H1 (cell line): ENCODE data around the gene TNPO2. TPM values are rescaled to one million over a fixed set of nuclear protein-coding genes. Genes with fewer than 3 reads are reported as not detected.
A peak's percentile ranks its signal among the peaks of the same experiment; 100 is the strongest.

Source experiments
- CTCF ChIA-PET: fragments of 300-600 bp; sonication (Branson Sonifier 250); formaldehyde crosslinking; loops from one replicate; lab custom pipeline; 2021; ENCODE audit not compliant: partially characterized antibody; lab: Charles Lee
- POLR2A ChIA-PET: fragments of 300-600 bp; sonication (Branson Sonifier 250); formaldehyde crosslinking; loops from one replicate; lab custom pipeline; 2021; ENCODE audit warnings: inconsistent platforms; ENCODE audit not compliant: partially characterized antibody; lab: Charles Lee
- DNase-seq, 2 experiments: peaks; one replicate each; pipeline versions ENCODE4 v3.0.0 to v3.0.0-alpha.2; 2010 to 2022; ENCODE audit warnings: low spot score in 2 of 2, low read depth in 1 of 2, mixed read lengths in 1 of 2
- FAIRE-seq: peaks from 2 replicates; lab custom pipeline; 2011; peaks lifted over from hg19 to GRCh38; lab: Jason Lieb, UNC
- H2AFZ ChIP-seq: 2 replicates; pipeline ENCODE4 v1.8.1; 2012; ENCODE audit warnings: low read length, inconsistent platforms
- H2AK5ac ChIP-seq: 2 replicates; pipeline ENCODE4 v1.6.1; 2013; ENCODE audit warnings: low read depth, low read length
- H2BK120ac ChIP-seq: replicated peaks from 2 replicates; pipeline ENCODE3; 2013; ENCODE audit warnings: low read depth, low read length, inconsistent platforms
- H2BK12ac ChIP-seq: 2 replicates; pipeline ENCODE4 v1.6.1; 2013; ENCODE audit warnings: low read depth, low read length
- H2BK15ac ChIP-seq: 2 replicates; pipeline ENCODE4 v1.6.1; 2013; ENCODE audit warnings: low read length
- H2BK20ac ChIP-seq: 2 replicates; pipeline ENCODE4 v1.6.1; 2013; ENCODE audit warnings: low read length
- H2BK5ac ChIP-seq: 2 replicates; pipeline ENCODE4 v1.6.1; 2013; ENCODE audit warnings: low read depth, low read length
- H3K14ac ChIP-seq: 2 replicates; pipeline ENCODE4 v1.6.1; 2013; ENCODE audit warnings: inconsistent platforms; ENCODE audit not compliant: insufficient read length
- H3K18ac ChIP-seq: 2 replicates; pipeline ENCODE4 v1.6.1; 2013; ENCODE audit warnings: low read length; ENCODE audit errors: extremely low read depth
- H3K23ac ChIP-seq: 2 replicates; pipeline ENCODE4 v1.6.1; 2013; ENCODE audit warnings: inconsistent platforms; ENCODE audit not compliant: insufficient read length
- H3K23me2 ChIP-seq: 2 replicates; pipeline ENCODE4 v1.6.1; 2013; ENCODE audit warnings: low read depth, low read length
- H3K27ac ChIP-seq: 2 replicates; pipeline ENCODE4 v1.6.1; 2011; ENCODE audit warnings: low read depth, low read length, inconsistent platforms
- H3K27me3 ChIP-seq, 4 experiments: replicated peaks in 1 of 4; 1 replicate in 1 of 4; 2 replicates in 3 of 4; pipeline versions ENCODE4 v1.6.1 to v1.8.1; 2011 to 2013; ENCODE audit warnings: low read length in 3 of 4, mild to moderate bottlenecking in 3 of 4, inconsistent platforms in 2 of 4, mixed read lengths in 2 of 4, moderate library complexity in 1 of 4; ENCODE audit not compliant: control insufficient read depth in 3 of 4, insufficient read depth in 3 of 4; ENCODE audit errors: extremely low read depth in 1 of 4
- H3K36me3 ChIP-seq, 4 experiments: 2 replicates each; pipeline versions ENCODE4 v1.6.1 to v1.8.1; 2011 to 2013; ENCODE audit warnings: mild to moderate bottlenecking in 4 of 4, low read length in 3 of 4, moderate library complexity in 2 of 4, control low read depth in 1 of 4, inconsistent platforms in 1 of 4; ENCODE audit not compliant: insufficient read depth in 4 of 4, control insufficient read depth in 2 of 4
- H3K4ac ChIP-seq: replicated peaks from 2 replicates; pipeline ENCODE3; 2013; ENCODE audit warnings: low read length, low read depth, mixed read lengths, inconsistent platforms; ENCODE audit not compliant: insufficient read length
- H3K4me1 ChIP-seq, 4 experiments: replicated peaks in 1 of 4; 1 replicate in 1 of 4; 2 replicates in 3 of 4; pipeline versions ENCODE4 v1.6.1 to v1.8.1; 2011 to 2013; ENCODE audit warnings: low read length in 3 of 4, inconsistent platforms in 2 of 4, mixed read lengths in 1 of 4; ENCODE audit not compliant: insufficient read depth in 4 of 4, control insufficient read depth in 3 of 4
- H3K4me2 ChIP-seq, 2 experiments: 2 replicates each; pipeline versions ENCODE4 v1.6.1 to v1.8.1; 2011 to 2013; ENCODE audit warnings: low read depth in 2 of 2, low read length in 2 of 2, control low read depth in 1 of 2, inconsistent platforms in 1 of 2, mild to moderate bottlenecking in 1 of 2; ENCODE audit not compliant: insufficient read depth in 1 of 2
- H3K4me3 ChIP-seq, 4 experiments: fragments of 200-600, 300-600 bp in 1 of 4; sonication (generic), shearing (Covaris generic), sonication (Bioruptor Twin) in 1 of 4; 2 replicates each; pipeline versions ENCODE4 v1.5.1 to v1.8.1; 2011 to 2016; ENCODE audit warnings: low read length in 4 of 4, low read depth in 3 of 4, control low read depth in 2 of 4, inconsistent platforms in 2 of 4, mild to moderate bottlenecking in 2 of 4, mixed read lengths in 1 of 4, moderate library complexity in 1 of 4; ENCODE audit not compliant: insufficient read depth in 2 of 4; ENCODE audit errors: extremely low read depth in 1 of 4
- H3K56ac ChIP-seq: replicated peaks from 2 replicates; pipeline ENCODE3; 2013; ENCODE audit warnings: low read depth, mild to moderate bottlenecking, mixed read lengths, low read length, inconsistent platforms; ENCODE audit not compliant: insufficient read length
- H3K79me1 ChIP-seq: 2 replicates; pipeline ENCODE4 v1.6.1; 2013; ENCODE audit warnings: low read depth, low read length, control low read depth
- H3K79me2 ChIP-seq, 2 experiments: 2 replicates each; pipeline versions ENCODE4 v1.6.1 to v1.8.1; 2012 to 2013; ENCODE audit warnings: low read length in 2 of 2, mild to moderate bottlenecking in 2 of 2, inconsistent platforms in 1 of 2; ENCODE audit not compliant: insufficient read depth in 2 of 2, control insufficient read depth in 1 of 2
- H3K9ac ChIP-seq, 4 experiments: replicated peaks in 1 of 4; 1 replicate in 1 of 4; 2 replicates in 3 of 4; pipeline versions ENCODE4 v1.6.1 to v1.8.1; 2011 to 2013; ENCODE audit warnings: low read depth in 3 of 4, low read length in 3 of 4, control low read depth in 2 of 4, mild to moderate bottlenecking in 2 of 4, moderate library complexity in 2 of 4, inconsistent platforms in 1 of 4; ENCODE audit errors: extremely low read depth in 1 of 4
- H3K9me3 ChIP-seq, 2 experiments: 2 replicates each; pipeline versions ENCODE4 v1.6.1 to v1.8.1; 2012 to 2013; ENCODE audit warnings: mild to moderate bottlenecking in 2 of 2, moderate library complexity in 2 of 2, control low read depth in 1 of 2, inconsistent platforms in 1 of 2, low read depth in 1 of 2, low read length in 1 of 2, mixed read lengths in 1 of 2; ENCODE audit not compliant: insufficient read depth in 2 of 2
- H4K20me1 ChIP-seq, 2 experiments: replicated peaks in 1 of 2; 2 replicates each; pipeline versions ENCODE3 to v1.8.1; 2011 to 2013; ENCODE audit warnings: inconsistent platforms in 2 of 2, low read length in 2 of 2, mild to moderate bottlenecking in 1 of 2; ENCODE audit not compliant: insufficient read depth in 2 of 2, control insufficient read depth in 1 of 2
- H4K5ac ChIP-seq: 2 replicates; pipeline ENCODE4 v1.6.1; 2013; ENCODE audit warnings: low read length, low read depth, mixed read lengths, inconsistent platforms; ENCODE audit not compliant: insufficient read length
- H4K8ac ChIP-seq: 2 replicates; pipeline ENCODE4 v1.8.0; 2013; ENCODE audit warnings: mild to moderate bottlenecking, moderate library complexity, low read length, inconsistent platforms; ENCODE audit not compliant: insufficient read depth; ENCODE audit errors: extremely low read depth
- H4K91ac ChIP-seq: replicated peaks from 2 replicates; pipeline ENCODE3; 2013; ENCODE audit warnings: low read length, mixed read lengths, inconsistent platforms; ENCODE audit not compliant: insufficient read length
- EZH2 ChIP-seq: fragments of 200-600 bp; sonication (generic); IDR thresholded peaks from 2 replicates; pipeline ENCODE4 v1.7.1; 2012; ENCODE audit warnings: low read depth, mild to moderate bottlenecking, moderate library complexity, low read length, inconsistent platforms; ENCODE audit not compliant: severe bottlenecking
- POLR2A ChIP-seq, 2 experiments: IDR thresholded peaks; 1 replicate in 1 of 2; 2 replicates in 1 of 2; pipeline ENCODE4 v1.6.1; 2011; ENCODE audit warnings: low read depth in 2 of 2, low read length in 2 of 2, mild to moderate bottlenecking in 2 of 2; ENCODE audit errors: control extremely low read depth in 1 of 2
- WGBS, 2 experiments: shearing (Covaris generic) in 1 of 2; methylation state at CpG; one replicate each; pipeline versions ENCODE4 v1.1.6 to v1.1.7; 2013 to 2015; ENCODE audit warnings: low lambda C conversion rate in 2 of 2, mixed read lengths in 2 of 2, inconsistent platforms in 1 of 2, low coverage in 1 of 2, missing lambda C conversion rate in 1 of 2; ENCODE audit not compliant: insufficient replicate concordance in 2 of 2, insufficient coverage in 1 of 2, insufficient read length in 1 of 2; ENCODE audit errors: extremely low coverage in 1 of 2, missing lambda C conversion rate in 1 of 2; 5-methylcytosine and 5-hydroxymethylcytosine counted together
- polyA plus RNA-seq, 7 experiments: library from polyadenylated mRNA; depleted of rRNA in 3 of 7; stranded (reverse) in 5 of 7; unstranded in 2 of 7; fragments of >200 nt in 5 of 7; fragments of 200-250 nt in 2 of 7; gene quantifications; 1 replicate in 5 of 7; 2 replicates in 1 of 7; 4 replicates in 1 of 7; pipeline versions ENCODE4 v1.2.1 to v1.2.3, GENCODE V29; 2011 to 2013; ENCODE audit warnings: missing spikeins in 2 of 7, mixed read lengths in 2 of 7
- total RNA-seq: library from RNA; stranded (reverse); fragmentation: NEBNext Ultra II Directional; extraction: Animal tissue kit (Norgen Biotek cat#: 25700); gene quantifications from 2 replicates; pipeline ENCODE4 v1.2.1, GENCODE V29; 2021

TNPO2 gene
- total and polyA plus RNA-seq, 2 of the 8 experiments (the other 6 are each of a cell fraction or from before 2014, with no cell fraction given) = 112 to 121 TPM

DNA sequence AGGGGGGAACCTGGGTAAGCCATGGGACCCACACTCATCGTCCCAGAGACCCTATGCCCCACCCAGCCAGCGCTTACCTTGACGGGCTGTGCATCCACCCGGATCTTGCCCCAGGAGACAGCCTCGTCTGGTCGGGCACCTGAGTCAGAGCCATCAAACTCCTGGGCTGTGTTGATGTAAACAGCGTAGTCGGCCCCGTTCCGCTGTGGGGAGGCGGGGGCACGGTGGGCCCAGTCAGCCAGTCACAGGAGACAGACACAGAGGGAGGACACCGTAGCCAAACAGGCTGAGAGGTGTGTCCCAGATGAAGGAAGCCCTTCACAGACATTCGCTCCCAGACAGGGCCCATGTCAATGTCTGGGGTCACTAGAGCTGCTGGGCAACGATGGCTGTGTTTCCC, 47.8 kb downstream of the TNPO2 start:
- no peak overlapping the region for H3K9ac ChIP-seq
- no peaks in the 10 kb centered on the region; a peak in 1 of 7 replicates for H3K4me1 ChIP-seq
- no peak overlapping the region for H2BK12ac ChIP-seq
- POLR2A ChIA-PET = interaction anchor here (0.9 to 6.4 kb wide), 9 partner anchors 10 to 47 kb away, joined by 3 to 93 read pairs (median 3); partner anchors contain the start of genes FBXW9, MAN2B1 and WDR83
- no peak overlapping the region for H3K56ac ChIP-seq
- H3K4me2 ChIP-seq = no peak overlapping the region
- H4K5ac ChIP-seq = no peak overlapping the region
- peaks cover 9% of the 10 kb centered on the region; the same call in 1 of the 2 replicates for H3K79me1 ChIP-seq
- peaks cover 3 to 20% of the 10 kb centered on the region in 2 experiments for H4K20me1 ChIP-seq
- H2BK15ac ChIP-seq = no peak overlapping the region
- H3K79me2 ChIP-seq = peaks cover 0 to 11% of the 10 kb centered on the region in 2 experiments; a peak in 2 of 4 replicates
- peaks cover 36 to 57% (median 52%) of the 10 kb centered on the region in 4 experiments for H3K36me3 ChIP-seq
- CTCF ChIA-PET = interaction anchor here (0.9 to 3.5 kb wide), 9 partner anchors 9 to 120 kb away, joined by 3 to 20 read pairs (median 4); partner anchors contain the start of genes MAN2B1 and WDR83
- TF ChIP-seq POLR2A (IDR thresholded peaks at IDR 0.05; ENCODE audit: control extremely low read depth in 1 of 2, low read depth in 2 of 2, low read length in 2 of 2) = peak in 1 of 2 experiments; percentile 18; a peak in 1 of 3 replicates
- no peak for TF ChIP-seq EZH2
- no peak overlapping the region for H3K4ac ChIP-seq
- 91% methylated on average over 14 of the region's 15 CpGs; no CpG with 5 or more reads in 1 of the 2 experiments for WGBS, 2 experiments
- no peak overlapping the region for H2BK120ac ChIP-seq
- no peak overlapping the region for H3K18ac ChIP-seq
- no peak for DNase-seq
- no peak overlapping the region for H4K91ac ChIP-seq
- H3K4me3 ChIP-seq = no peak overlapping the region
- H2AK5ac ChIP-seq = no peak overlapping the region
- peak overlapping the region; percentile 53; the same call in 1 of the 2 replicates for H4K8ac ChIP-seq
- no peak overlapping the region for H2AFZ ChIP-seq
- no peak overlapping the region for H3K23ac ChIP-seq
- H3K23me2 ChIP-seq = no peaks in the 10 kb centered on the region
- no peak overlapping the region for H3K14ac ChIP-seq
- H3K27ac ChIP-seq = no peak overlapping the region
- FAIRE-seq = no peak
- no peak overlapping the region for H2BK5ac ChIP-seq
- H2BK20ac ChIP-seq = no peak overlapping the region
- H3K27me3 ChIP-seq = no peaks in the 10 kb centered on the region
- H3K9me3 ChIP-seq = no peaks in the 10 kb centered on the region; a peak in 1 of 4 replicates
